CD4-positive, CD25-positive, alpha-beta regulatory T cell (primary cell): ENCODE measurements around the gene UST. TPM values are rescaled to one million over a fixed set of nuclear protein-coding genes. Genes with fewer than 3 reads are reported as not detected.

ENCODE experiments used
- ATAC-seq, 2 donors: fragments of 150-1000 bp; cut with Tn5 transposase; one replicate each; pipeline ENCODE4 v1.10.0; 2021; ENCODE audit warnings: low read depth in 2 of 2, moderate number of reproducible peaks in 2 of 2, moderate library complexity in 1 of 2
- DNase-seq, 3 donors: peaks; one replicate each; pipeline versions ENCODE4 v3.0.0 to v3.0.0-alpha.2; 2012 to 2022; ENCODE audit warnings: mixed read lengths in 1 of 3
- H3K27ac ChIP-seq: one replicate; pipeline ENCODE4 v1.7.0; 2013; ENCODE audit warnings: mild to moderate bottlenecking, low read length; ENCODE audit not compliant: insufficient read depth, poor library complexity, severe bottlenecking
- H3K27me3 ChIP-seq: one replicate; pipeline ENCODE4 v1.7.0; 2013; ENCODE audit warnings: low read length; ENCODE audit not compliant: control insufficient read depth, insufficient read depth
- H3K36me3 ChIP-seq: one replicate; pipeline ENCODE4 v1.7.0; 2013; ENCODE audit warnings: mild to moderate bottlenecking, low read length, moderate library complexity; ENCODE audit not compliant: control insufficient read depth, insufficient read depth
- H3K4me1 ChIP-seq: 2 replicates; pipeline ENCODE4 v1.7.0; 2013; ENCODE audit warnings: mild to moderate bottlenecking, low read length; ENCODE audit not compliant: insufficient read depth, control insufficient read depth, poor library complexity, severe bottlenecking
- H3K4me3 ChIP-seq: one replicate; pipeline ENCODE4 v1.7.0; 2013; ENCODE audit warnings: low read depth, mild to moderate bottlenecking, low read length, moderate library complexity
- H3K9me3 ChIP-seq, 2 experiments: 1 replicate in 1 of 2; 2 replicates in 1 of 2; pipeline ENCODE4 v1.7.0; 2013; ENCODE audit warnings: low read length in 2 of 2, mild to moderate bottlenecking in 1 of 2, moderate library complexity in 1 of 2; ENCODE audit not compliant: control insufficient read depth in 2 of 2
- H3K27ac Mint-ChIP-seq, 3 donors: one replicate each; pipeline ENCODE4 v1.8.0; 2020 to 2022; ENCODE audit warnings: mild to moderate bottlenecking in 3 of 3, mixed read lengths in 3 of 3, moderate library complexity in 2 of 3
- H3K27me3 Mint-ChIP-seq: one replicate; pipeline ENCODE4 v1.8.0; 2022; ENCODE audit warnings: mild to moderate bottlenecking, mixed read lengths
- H3K36me3 Mint-ChIP-seq: one replicate; pipeline ENCODE4 v1.8.0; 2020; ENCODE audit warnings: mixed read lengths
- H3K4me1 Mint-ChIP-seq, 4 donors: one replicate each; pipeline ENCODE4 v1.8.0; 2020 to 2022; ENCODE audit warnings: mixed read lengths in 4 of 4, mild to moderate bottlenecking in 1 of 4
- H3K4me3 Mint-ChIP-seq, 4 donors: one replicate each; pipeline ENCODE4 v1.8.0; 2020 to 2022; ENCODE audit warnings: mild to moderate bottlenecking in 4 of 4, mixed read lengths in 4 of 4, moderate library complexity in 3 of 4
- H3K9me3 Mint-ChIP-seq, 7 donors: one replicate each; pipeline ENCODE4 v1.8.0; 2020 to 2022; ENCODE audit warnings: mixed read lengths in 7 of 7, mild to moderate bottlenecking in 3 of 7, moderate library complexity in 2 of 7
- polyA plus RNA-seq, 4 donors: library from polyadenylated mRNA; unstranded; fragments of 300-500 nt; fragmentation: Illumina TruSeq; gene quantifications; one replicate each; pipeline ENCODE4 v1.2.3, GENCODE V29; 2021
- total RNA-seq: library from RNA; stranded (reverse); gene quantifications from one replicate; pipeline ENCODE4 v1.2.3, GENCODE V29; 2022

Gene UST
- total and polyA plus RNA-seq, 5 donors from 2014 or later, result 1.1 to 2.9 (median 2.5) TPM

DNA sequence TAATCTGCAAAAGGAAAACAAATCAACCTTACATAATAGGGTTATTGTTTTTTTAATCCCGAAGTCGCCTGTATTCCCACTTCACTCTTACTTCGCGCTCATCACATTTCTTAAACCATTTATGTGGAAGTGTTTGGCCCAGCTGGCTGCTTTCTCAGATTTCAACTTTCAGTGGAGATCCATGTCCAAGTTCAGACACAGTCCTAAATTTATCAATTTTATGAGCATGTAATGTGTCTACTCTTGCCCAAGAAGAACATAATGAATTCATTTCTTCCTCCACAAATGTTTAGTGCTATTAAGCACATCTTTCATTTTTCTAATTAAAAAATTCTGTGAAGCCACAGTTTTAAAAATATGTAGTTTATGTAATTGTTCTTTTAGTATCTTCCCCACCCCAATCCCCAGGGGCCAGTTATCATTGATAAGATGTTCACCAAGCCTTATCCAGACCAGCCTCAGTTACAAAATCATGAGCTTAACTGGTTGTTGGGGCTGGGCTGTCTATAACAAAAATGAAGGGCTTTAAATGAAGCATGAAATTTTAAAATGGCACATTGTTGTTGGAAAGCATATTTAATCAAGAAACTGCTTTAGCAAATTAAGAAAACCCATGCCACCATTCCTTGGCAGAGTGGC lies 151.7 kb downstream of the UST start:
- Histone ChIP-seq H3K4me1 (no peaks in the 10 kb centered on the region), H3K9me3 (no peaks in the 10 kb centered on the region), H3K4me3 (no peak overlapping the region), H3K27ac (no peak overlapping the region), H3K36me3 (no peaks in the 10 kb centered on the region), H3K27me3 (no peaks in the 10 kb centered on the region)
- H3K9me3 Mint-ChIP-seq, result peaks cover 0 to 5% (median 0%) of the 10 kb centered on the region in 7 donors
- no peak overlapping the region for H3K4me3 Mint-ChIP-seq
- H3K27ac Mint-ChIP-seq, result no peak overlapping the region
- H3K36me3 Mint-ChIP-seq, result no peaks in the 10 kb centered on the region
- H3K27me3 Mint-ChIP-seq, result no peaks in the 10 kb centered on the region
- no peak for DNase-seq
- no peaks in the 10 kb centered on the region for H3K4me1 Mint-ChIP-seq
- ATAC-seq, result no peak

- no peak overlapping the region for H3K27ac Mint-ChIP-seq
- H3K4me1 Mint-ChIP-seq, result peaks cover 0 to 4% (median 0%) of the 10 kb centered on the region in 4 donors
- Histone ChIP-seq H3K9me3 (no peaks in the 10 kb centered on the region), H3K27me3 (no peaks in the 10 kb centered on the region), H3K4me3 (no peak overlapping the region), H3K27ac (no peak overlapping the region), H3K4me1 (no peaks in the 10 kb centered on the region), H3K36me3 (no peaks in the 10 kb centered on the region)
- no peaks in the 10 kb centered on the region for H3K36me3 Mint-ChIP-seq
- no peak overlapping the region for H3K4me3 Mint-ChIP-seq
- peaks cover 5% of the 10 kb centered on the region for H3K27me3 Mint-ChIP-seq
- no peak for DNase-seq
- ATAC-seq, result no peak
- H3K9me3 Mint-ChIP-seq, result peaks cover 0 to 4% (median 0%) of the 10 kb centered on the region in 7 donors
These were observed 158.4 kb downstream of the UST start for GRCh38 chr6:148904896-148905870.

DNA sequence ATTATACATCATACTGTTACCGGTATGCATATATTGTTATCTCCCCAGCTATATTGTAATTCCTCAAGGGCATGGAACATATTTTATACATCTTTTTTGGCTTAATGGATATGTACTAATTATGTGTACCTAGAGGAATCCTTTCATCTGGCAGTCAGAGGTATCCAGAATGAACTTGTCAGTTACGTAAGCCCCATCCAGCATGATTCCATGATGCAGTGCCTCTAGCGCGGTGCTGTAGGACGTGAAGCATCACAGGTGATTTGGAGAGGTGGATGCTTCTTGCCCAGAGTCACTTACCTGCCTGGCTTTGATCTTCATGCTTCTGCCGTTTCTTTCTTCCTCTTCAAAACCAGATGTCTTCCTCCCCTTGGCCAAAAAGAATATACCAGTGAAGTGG lies 159.1 kb downstream of the UST start:
- Mint-ChIP-seq H3K27ac (no peak overlapping the region), H3K4me1 (peaks cover 0 to 4% (median 0%) of the 10 kb centered on the region in 4 donors), H3K4me3 (no peak overlapping the region), H3K36me3 (no peaks in the 10 kb centered on the region), H3K27me3 (peaks cover 5% of the 10 kb centered on the region), H3K9me3 (no peaks in the 10 kb centered on the region)
- no peak overlapping the region for H3K4me3 ChIP-seq
- no peaks in the 10 kb centered on the region for H3K36me3 ChIP-seq
- no peaks in the 10 kb centered on the region for H3K9me3 ChIP-seq
- ATAC-seq (no peak), DNase-seq (no peak)
- H3K27ac ChIP-seq, result no peak overlapping the region
- H3K4me1 ChIP-seq, result no peaks in the 10 kb centered on the region
- no peaks in the 10 kb centered on the region for H3K27me3 ChIP-seq

DNA sequence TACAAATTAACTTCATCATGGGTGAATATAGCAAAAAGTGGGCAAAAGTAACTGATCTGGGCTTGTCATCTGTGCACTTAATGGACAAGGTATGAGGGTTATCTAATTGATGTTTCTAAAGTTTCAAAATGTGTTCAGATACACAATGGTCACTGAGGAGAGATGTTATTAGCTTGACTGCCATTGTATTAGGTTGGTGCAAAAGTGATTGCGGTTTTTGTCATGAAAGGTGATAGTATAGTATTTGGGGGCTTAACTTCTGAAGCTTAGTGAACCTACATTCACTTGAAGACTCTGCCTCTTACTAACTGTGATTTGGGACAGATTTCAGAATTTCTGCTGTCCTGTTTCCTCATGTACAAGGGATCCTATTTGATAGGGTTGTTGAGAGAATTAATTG lies 159.6 kb downstream of the UST start:
- H3K4me1 ChIP-seq, result no peaks in the 10 kb centered on the region
- H3K36me3 ChIP-seq, result no peaks in the 10 kb centered on the region
- Mint-ChIP-seq H3K27ac (no peak overlapping the region), H3K4me3 (no peak overlapping the region), H3K36me3 (no peaks in the 10 kb centered on the region), H3K4me1 (peaks cover 0 to 4% (median 0%) of the 10 kb centered on the region in 4 donors), H3K27me3 (peaks cover 5% of the 10 kb centered on the region), H3K9me3 (no peaks in the 10 kb centered on the region)
- H3K9me3 ChIP-seq, result no peaks in the 10 kb centered on the region
- ATAC-seq, result no peak
- H3K4me3 ChIP-seq, result no peak overlapping the region
- H3K27ac ChIP-seq, result no peak overlapping the region
- no peak for DNase-seq
- no peaks in the 10 kb centered on the region for H3K27me3 ChIP-seq

GRCh38 chr6:148907573-148907972 lies 160.7 kb downstream of the UST start:
- no peak overlapping the region for H3K4me3 ChIP-seq
- Mint-ChIP-seq H3K9me3 (no peaks in the 10 kb centered on the region), H3K27ac (no peak overlapping the region), H3K27me3 (peaks cover 5% of the 10 kb centered on the region), H3K4me3 (no peak overlapping the region), H3K36me3 (no peaks in the 10 kb centered on the region), H3K4me1 (peaks cover 0 to 4% (median 0%) of the 10 kb centered on the region in 4 donors)
- H3K27me3 ChIP-seq, result no peaks in the 10 kb centered on the region
- no peaks in the 10 kb centered on the region for H3K4me1 ChIP-seq
- H3K9me3 ChIP-seq, result no peaks in the 10 kb centered on the region
- ATAC-seq, result no peak
- H3K27ac ChIP-seq, result no peak overlapping the region
- no peaks in the 10 kb centered on the region for H3K36me3 ChIP-seq
- DNase-seq, result no peak

GRCh38 chr6:148912252-148912651 lies 165.4 kb downstream of the UST start:
- Mint-ChIP-seq H3K9me3 (peaks cover 0 to 6% (median 2%) of the 10 kb centered on the region in 7 donors), H3K4me3 (no peak overlapping the region), H3K27me3 (no peaks in the 10 kb centered on the region), H3K36me3 (no peaks in the 10 kb centered on the region), H3K4me1 (peaks cover 0 to 2% (median 0%) of the 10 kb centered on the region in 4 donors), H3K27ac (no peak overlapping the region)
- Histone ChIP-seq H3K4me1 (no peaks in the 10 kb centered on the region), H3K4me3 (no peak overlapping the region), H3K27me3 (peaks cover 3% of the 10 kb centered on the region), H3K27ac (no peak overlapping the region), H3K9me3 (peaks cover 0 to 3% of the 10 kb centered on the region in 2 experiments), H3K36me3 (no peaks in the 10 kb centered on the region)
- DNase-seq, result no peak
- ATAC-seq, result no peak

DNA sequence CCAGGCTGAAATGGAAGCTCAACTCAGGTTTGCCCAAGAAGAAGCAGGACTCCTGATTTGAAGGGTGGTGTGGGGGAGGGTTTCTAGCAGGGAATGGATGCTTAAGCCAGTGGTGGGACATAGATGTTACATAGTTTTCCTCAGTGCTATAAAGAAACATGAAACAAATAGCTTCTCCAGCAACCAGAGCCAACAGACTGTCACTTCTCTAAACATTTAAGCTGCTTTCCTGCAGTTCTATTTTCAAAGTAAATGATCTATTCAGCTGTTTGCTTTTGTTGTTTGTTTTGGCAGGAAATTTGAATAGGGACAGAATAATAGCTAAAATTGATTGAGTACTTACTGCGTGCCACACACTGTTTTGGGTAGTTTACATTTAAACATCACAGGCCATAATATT lies 169.0 kb downstream of the UST start:
- H3K9me3 ChIP-seq, result peaks cover 0 to 3% of the 10 kb centered on the region in 2 experiments
- DNase-seq, result no peak
- ATAC-seq, result no peak
- peaks cover 3% of the 10 kb centered on the region for H3K27me3 ChIP-seq
- Mint-ChIP-seq H3K9me3 (peaks cover 0 to 12% (median 4%) of the 10 kb centered on the region in 7 donors), H3K36me3 (no peaks in the 10 kb centered on the region), H3K4me3 (no peak overlapping the region), H3K4me1 (no peaks in the 10 kb centered on the region), H3K27ac (no peak overlapping the region), H3K27me3 (no peaks in the 10 kb centered on the region)
- no peaks in the 10 kb centered on the region for H3K4me1 ChIP-seq
- H3K36me3 ChIP-seq, result no peaks in the 10 kb centered on the region
- H3K4me3 ChIP-seq, result no peak overlapping the region
- no peak overlapping the region for H3K27ac ChIP-seq
